Measurements from ENCODE around the gene EXPH5.
"Not testable (repeated sequence)": the region's sequence is repeated elsewhere in the genome, so short reads cannot be mapped to it uniquely, and the experiment has no call there.

EXPH5 gene

DNA sequence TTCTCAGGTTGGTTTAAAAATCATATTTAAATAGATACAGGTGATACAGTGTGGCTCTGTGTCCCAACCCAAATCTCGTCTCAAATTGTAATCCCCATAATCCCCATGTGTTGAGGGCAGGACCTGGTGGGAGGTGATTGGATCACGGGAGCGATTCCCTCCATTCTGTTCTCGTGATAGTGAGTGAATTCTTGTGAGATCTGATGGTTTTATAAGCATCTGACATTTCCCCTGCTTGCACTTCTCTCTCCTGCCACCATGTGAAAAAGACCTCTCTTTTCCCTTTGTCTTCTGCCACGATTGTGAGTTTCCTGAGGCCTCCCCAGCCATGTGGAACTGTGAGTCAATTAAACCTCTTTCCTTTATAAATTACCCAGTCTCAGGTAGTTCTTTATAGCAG, 9.2 kb upstream of the EXPH5 start:
- not testable (repeated sequence) for DNase-seq

DNA sequence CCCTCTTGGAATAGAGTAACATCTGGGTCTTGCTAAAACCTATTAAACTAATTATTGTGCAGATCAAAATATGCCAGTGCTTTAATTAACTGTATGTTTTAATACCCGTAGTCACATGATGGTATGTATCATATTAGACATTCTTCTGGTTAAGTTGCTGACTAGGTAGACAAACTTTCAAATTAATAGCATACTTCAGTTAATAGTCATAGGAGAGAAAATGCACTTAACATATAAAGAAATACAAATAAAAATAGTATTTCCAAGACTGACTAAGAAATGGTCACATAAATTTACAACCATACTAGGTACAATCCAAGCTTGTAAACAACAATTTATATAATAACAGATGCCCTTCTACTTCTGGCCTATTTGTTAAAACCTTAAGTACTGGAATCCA, 7.6 kb upstream of the EXPH5 start:
- no peak for DNase-seq

DNA sequence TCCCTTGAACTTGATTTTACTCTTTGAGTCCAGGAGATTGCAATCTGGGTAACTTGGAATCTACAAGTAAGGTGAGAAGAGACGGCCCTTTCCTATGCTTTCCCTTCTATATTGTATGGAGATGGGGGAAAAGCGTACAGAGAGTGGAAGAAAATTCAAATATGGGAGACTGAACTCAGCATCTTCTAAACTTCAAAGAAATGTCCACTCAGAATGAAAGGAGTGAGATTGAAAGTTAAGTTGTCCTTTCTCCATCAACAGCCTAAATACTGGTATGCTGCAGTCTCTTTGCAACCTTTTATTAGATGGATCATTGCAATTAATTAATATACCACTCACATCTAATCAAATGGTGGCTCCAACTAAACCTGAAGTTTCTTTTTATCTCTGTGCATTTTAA, 6.4 kb upstream of the EXPH5 start:
- DNase-seq = no peak

DNA sequence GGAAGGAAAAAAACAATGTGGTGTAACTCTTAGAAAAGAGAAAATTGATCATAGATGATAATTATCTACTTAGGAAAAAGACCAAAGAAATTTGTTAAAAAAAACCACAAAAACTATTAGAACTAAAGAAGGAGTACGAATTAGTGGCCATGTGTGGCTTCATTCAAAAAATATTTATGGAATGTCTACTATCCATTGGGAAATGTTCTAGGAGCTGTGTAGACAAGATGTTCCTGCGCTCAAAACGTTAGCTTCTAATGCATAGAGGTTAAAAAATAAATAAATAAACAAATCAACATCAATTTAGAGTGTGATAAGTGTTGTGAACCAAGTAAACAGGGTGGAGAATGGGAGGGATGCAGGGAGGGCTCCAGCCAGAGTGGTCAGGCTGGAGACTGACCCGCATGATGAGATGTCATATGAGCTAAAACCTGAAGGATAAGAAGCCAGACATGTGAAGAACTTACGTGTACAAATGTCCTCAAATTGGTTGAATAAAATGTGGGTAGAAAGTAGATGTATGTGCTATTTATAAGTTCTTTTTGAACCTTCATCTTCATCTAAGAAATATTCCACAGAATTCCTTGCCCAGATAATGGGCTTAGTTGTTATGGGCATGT, 4.3 kb upstream of the EXPH5 start:
- DNase-seq = no peak

DNA sequence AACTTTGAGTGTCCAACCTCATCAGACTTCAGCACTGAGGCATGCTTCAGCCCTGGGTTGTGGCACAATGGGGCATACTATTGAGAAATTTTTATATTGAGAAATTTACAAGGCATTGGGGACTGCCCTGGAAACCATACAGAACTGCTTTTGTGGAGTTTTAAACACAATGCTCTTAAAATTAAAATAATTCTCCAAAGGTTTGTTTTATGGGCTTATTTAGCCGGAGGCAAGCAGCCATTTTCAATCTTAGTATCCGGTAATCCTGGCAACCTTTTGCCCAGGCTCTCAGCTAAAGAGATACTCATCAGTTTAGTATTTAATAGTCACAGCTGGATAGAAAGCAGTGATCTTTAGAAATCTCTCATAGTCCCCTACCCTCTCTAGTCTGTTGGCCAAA, 3.1 kb upstream of the EXPH5 start:
- DNase-seq = no peak

DNA sequence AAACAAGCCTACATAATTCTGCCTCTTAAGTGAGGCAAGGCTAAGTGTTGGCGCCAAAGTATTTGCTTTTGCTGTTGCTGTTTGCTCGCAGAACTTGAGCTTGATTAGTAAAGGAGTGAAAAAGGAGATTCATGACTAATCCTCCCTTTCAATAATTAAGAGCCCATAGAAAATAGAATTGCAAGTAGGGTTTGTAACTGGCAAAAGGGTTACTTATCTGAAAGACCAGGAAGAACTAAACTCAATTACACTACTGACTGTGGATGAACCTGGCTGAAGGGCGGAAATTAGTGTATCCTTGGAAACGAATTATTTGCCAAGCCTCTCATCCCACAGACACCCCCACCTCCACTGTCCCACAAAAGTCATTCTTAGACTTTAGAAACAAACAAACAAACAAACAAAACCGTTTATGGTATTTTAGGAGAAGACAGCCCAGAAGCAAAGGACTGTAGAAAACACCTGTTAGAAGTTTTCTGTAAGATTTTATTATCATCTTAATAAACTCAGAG, 411 bp upstream of the EXPH5 start:
- no peak for DNase-seq

DNA sequence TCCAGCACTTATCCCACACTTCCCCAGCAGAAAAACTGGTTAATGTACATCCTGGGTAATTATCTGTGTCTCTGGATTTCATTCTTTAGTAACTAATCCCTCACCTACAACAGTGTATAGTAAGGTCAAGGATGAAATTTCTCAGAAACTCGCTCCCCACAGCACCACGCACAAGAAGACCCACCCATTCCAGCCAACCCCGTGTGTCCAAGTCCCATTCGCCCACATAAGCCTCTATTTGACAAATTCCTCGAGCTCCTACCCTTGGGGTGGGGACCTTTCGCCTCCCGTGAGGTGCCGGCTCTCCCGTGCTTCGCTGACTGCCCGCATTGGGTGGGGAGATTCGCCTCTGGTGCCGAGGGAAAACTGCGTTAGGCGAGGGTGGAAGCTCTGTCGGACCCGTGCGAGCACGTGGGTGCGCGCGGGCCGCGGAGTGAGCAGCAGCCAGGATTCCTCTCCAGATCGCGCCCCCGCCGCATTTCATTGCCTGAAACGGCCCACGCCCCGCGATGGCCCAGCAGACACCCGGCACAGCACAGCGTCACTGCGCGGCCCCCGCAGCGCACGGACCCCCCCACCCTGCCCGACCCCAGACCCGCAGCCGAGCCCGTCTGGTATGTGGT, 866 bp downstream of the EXPH5 start:
- DNase-seq = no peak

DNA sequence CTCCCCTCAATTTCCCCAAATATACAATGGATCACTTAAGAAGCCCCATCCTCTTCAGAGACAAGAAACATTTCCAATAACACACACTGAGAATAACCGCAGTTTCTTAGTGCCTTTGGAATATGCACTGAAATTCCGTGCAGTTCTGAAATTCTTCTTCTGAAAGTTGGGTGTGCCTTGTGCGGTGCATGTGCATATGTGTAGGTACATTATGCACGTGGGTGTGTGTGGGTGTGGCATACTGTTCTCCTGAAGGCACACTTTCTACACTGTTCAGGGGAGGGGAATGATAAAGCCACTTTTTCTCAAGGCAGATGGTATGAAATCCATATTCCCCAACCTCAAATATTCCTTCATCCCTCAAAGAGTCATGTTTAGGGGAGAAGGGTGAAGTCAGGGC, 1.7 kb downstream of the EXPH5 start:
- no peak for DNase-seq

DNA sequence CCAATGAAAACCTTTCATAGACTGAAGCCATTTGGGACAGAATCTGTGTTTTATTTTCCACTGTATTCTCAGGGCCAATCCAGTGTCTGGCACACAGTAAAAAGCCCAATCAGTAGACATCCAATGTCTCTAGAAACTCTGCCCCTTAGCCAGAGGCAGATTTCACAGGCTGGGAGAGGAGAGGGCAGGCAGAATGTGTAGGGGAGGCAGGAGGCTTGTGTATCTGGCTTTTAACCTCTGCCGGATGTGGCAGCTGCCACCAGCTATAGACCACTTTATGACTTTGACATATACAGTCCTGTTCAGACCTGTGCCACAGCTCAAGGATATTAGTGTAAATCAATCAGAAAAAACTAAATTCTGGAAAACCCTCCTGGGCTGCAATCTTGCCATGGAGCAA, 4.4 kb downstream of the EXPH5 start:
- DNase-seq = no peak

DNA sequence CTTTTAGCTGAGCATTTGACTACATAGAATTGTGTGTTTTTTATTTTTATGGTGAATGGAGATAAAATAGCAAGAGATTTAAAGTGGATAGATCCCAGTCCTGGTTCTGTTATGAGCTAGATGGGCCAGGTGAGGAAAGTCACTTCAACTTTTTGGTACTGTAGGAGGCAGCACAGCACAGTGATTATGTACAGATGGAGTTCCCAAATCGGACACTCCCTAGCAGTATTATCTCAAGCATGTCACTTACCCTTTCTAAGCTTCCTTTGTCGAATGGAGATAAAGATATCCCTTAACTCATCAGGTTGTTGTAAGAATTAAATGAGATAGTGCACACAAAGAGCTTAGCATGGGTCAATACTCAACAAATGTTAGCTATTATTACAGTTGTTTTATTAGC, 5.3 kb downstream of the EXPH5 start:
- no peak for DNase-seq

DNA sequence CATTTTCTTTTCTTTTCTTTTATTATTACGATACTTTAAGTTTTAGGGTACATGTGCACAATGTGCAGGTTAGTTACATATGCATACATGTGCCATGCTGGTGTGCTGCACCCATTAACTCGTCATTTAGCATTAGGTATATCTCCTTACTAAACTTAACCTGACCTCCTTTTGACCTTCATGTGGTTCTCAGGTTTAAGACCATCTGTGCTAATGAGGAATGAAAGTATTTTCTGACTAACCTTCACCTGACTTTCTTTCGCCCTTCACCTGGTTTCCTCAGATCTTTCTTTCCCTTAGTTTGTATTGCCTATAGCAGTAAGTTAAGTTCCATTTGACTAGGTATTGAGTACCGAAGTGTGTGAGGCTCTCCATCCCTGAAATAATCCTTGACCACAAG, 6.5 kb downstream of the EXPH5 start:
- no peak for DNase-seq

DNA sequence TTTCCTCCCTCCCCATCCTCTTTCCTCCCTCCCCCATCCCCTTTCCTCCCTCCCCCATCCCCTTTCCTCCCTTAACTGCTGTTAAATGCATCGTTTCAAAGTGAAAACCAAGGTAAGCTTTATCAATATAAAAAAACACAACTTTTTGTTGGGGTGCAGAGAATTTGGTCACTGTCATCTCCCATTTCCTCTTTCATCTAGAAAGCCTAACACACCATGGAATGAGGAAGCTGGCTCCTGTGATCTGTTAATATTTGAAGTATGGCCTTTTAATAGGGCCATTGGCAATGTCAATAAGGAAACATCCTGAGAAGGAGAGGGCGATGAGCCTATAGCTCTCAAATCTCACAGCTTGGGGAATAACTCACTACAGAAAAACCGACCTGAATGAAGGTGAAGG, 7.0 kb downstream of the EXPH5 start:
- DNase-seq = no peak

DNA sequence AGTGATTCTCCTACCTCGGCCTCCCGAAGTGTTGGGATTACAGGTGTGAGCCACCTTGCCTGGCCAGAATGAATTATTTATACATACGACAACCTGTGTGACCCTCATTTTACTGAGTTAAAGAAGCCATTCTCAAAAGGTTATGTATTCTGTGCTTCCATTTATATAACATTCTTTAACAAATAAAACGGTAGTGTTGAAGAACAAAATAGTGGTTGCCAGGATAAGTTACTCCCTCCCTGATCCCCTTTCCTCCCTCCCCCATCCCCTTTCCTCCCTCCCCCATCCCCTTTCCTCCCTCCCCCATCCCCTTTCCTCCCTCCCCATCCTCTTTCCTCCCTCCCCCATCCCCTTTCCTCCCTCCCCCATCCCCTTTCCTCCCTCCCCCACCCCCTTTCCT, 7.4 kb downstream of the EXPH5 start:
- not testable (repeated sequence) for DNase-seq

DNA sequence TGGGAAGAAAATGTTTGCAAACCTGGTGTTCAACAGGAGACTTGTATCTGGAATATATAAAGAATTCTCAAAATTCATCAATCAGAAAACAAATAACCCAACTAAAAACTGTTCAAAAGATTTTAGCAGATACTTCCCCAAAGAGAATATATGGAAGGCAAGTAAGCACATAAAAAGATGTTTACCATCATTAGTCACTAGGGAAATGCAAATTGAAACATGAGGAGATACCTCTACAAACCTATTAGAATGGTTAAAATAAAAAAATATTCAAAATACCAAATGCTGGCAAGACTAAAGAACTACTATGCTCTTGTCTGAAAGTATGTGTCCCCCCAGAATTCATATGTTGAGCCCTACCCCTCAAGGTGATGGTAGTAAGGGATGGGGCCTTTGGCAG, 8.6 kb downstream of the EXPH5 start:
- DNase-seq = no peak

DNA sequence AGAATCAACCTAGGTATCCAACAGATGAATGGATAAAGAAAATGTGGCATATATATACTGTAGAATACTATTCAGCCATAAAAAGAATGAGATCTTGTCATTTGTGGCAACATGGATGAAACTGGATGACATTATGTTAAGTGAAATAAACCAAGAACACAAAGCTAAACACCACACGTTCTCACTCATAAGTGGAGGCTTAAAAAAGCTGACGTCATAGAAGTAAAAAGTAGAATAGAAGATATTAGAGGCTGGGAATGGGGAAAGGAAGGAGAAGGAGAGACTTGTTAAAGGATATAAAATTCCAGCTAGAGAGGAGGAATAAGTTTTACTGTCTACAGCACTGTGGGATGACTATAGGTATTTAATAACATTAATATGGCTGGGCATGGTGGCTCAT, 12.9 kb downstream of the EXPH5 start:
- DNase-seq = no peak

DNA sequence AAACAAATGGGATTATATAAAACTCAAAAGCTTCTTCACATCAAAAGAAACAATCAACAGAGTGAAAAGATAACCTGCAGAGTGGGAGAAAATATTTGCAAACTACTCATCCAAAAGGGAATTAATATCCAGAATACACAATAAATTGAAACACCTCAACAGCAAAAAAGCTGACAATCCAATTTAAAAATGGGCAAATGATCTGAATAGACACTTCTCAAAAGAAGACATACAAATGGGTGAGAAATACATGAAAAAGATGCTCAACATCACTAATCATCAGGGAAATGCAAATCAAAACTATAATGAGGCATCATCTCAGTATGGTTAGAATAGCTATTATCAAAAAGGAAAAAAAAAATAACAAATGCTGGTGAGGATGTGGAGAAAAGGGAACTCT, 13.5 kb downstream of the EXPH5 start:
- no peak for DNase-seq

DNA sequence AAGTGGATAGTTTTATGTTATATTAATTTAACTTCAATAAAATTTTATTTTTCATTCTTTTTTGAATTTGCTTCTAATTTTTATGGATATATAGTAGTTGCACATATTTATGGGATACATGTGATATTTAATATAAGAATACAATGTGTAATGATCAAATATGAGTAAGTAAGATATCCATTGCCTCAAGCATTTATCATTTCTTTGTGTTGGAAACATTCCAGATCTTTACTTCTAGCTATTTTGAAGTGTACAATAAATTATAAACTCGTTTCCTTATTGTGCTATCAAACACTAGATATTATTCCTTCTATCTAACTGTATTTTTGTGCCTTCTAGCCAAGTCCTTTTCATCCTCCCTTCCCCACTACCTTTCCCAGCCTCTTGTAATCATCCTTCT, 17.0 kb downstream of the EXPH5 start:
- DNase-seq = no peak

DNA sequence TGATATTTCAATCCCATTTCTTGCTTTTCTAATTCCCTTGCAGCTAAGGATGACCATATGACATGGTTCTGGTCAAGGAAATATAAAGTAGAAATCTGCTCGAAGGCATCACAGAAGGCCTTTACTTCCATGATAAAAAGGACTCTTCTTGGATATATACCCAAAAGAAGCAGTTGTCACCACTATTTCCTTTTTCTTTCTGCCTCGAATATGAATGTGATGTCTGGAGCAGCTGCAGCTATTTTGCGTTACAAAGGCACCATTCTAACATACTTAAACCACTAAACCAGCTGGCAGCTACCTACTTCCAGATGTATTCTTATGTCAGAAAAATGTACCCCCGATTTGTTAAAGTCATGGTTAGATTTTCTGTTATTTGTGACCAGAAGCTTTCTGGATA, 18.9 kb downstream of the EXPH5 start:
- no peak for DNase-seq

DNA sequence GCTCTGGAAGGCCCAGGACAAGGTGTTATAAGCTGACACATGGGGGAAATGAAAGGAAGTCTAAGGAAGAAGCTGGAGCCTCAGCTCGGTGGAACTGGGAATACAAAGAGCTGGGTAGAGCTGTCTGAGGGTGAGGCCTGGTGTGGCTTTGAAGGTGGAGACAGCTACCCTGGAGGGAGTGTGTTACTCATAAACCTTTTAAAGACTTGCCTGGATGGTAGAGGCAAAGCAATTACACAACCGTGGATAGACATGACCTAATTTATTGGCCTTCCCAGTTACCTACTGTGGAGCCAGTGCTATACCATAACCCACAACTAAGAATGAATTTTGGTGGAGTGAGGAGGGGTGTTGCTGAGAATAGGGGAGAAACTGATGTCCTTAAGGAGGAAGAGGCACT, 22.6 kb downstream of the EXPH5 start:
- no peak for DNase-seq

DNA sequence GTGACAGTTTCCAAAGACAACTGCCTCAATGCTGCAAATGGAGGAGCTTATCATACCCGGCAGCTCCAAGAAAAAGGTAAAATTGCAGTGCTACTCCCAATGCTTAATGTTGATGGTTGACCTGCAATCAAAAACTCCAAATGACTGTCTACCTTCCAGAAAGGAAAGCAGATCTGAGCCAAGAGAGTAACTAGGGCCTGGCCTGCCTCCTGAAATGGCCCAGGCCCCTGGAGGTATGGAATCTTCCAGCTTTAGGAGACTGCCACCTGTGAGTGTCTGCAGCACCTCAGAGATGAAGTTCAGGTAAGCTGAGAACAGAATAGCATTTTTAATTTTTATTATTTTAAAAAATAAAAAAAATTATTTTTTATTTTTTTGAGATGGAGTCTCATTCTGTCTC, 23.7 kb downstream of the EXPH5 start:
- no peak for DNase-seq

DNA sequence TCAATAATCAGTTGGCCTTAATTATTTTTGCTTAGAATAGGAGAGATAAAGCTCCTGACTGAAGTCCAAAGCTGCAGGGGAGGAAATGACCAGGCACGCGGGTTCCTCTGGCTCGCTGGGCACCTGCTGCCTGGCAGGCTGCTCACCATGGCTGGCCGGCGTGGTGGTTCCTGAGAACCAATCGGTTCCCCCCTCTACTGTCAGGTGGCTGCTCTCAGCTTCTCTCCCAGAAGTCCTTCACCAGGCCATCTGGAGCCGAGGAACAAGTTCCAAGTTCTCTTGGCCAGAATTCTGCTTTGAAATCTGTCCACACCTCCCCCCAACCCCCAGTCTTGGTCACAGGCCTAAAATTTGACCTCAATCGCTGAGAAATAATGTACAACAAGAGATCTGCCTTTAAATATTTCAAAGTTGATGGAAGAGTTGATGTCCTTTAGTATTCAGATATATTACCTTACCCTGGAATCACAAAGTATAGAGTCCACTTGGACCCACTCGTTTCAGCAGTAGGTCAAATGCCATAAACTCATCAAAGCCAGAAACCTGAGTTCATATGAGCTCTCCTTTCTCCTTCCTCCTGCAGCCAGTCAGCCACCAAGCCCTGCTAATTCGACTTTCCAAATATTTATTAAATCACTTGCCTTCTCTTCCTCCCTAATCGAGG, 25.2 kb downstream of the EXPH5 start:
- no peak for DNase-seq

DNA sequence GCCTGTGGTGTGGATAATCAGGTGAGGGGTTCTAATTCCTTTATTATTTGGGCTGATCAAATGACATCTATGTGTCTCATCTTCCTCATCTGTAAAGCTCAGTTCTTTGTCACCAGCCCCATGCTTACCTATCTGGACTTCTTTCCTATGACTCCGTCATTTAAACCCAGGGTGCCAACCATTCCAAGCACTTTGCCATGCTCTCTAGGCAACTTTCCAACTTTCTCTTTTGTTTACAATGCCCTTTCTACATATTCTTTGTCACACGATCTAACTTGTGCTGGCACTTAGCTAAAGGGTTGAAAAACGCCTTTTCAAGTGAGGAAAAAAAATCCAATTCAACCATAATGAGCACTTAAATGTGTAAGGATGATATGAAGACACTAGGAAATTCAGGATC, 27.9 kb downstream of the EXPH5 start:
- no peak for DNase-seq

DNA sequence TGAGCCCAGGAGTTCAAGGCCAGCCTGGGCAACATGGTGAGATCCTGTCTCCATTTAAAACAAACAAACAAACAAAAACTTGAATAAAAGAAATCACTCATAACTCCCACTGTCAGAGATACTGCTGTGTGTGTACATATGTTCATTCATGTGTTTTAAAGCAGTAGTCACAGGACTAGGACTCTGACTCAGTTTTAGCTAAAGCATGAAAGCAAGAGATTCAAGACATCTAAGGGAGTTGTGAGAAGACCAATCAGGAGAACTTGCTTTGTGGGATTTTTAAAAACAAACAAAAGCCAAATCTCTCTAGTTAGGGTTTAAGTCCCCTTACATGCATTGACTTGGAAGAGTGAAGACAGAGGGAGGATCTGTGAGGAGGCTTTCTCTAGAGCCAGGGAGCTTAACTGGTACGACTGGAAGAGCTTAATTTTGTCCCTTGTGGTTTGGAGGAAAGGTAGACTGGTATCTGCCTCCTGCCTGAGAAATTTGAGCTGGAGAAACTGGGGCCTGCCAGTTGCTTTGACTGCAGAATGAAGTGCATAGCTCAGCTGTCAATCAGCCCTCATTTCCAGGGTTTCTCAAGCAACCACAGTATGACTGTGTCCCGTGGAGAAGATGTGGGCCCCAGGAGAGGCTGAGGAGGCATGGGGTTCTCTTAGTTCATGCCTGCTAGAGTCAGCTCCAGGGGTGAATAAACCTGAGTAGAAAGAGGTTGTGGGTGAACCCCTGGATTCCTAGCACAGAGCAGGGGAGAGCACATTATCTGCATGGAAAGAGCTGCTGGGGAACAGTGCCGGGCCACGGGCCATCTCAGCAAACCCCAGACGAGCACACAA, 30.6 kb downstream of the EXPH5 start:
- no peak for DNase-seq
